Stimulated activated naive CD8-positive, alpha-beta T cell treated with anti-CD3 and anti-CD28 coated beads, Interleukin-15, Interleukin-2, amounts not matched to agents 100 ng/mL and 50 ng/mL, for 24 hours (primary cell): ENCODE measurements around the gene FRMPD1.
"Not testable (repeated sequence)": the region's sequence is repeated elsewhere in the genome, so short reads cannot be mapped to it uniquely, and the experiment has no call there.

Source experiments
- H3K27ac Mint-ChIP-seq: one replicate; pipeline ENCODE4 v1.8.0; 2021; ENCODE audit warnings: mild to moderate bottlenecking, mixed read lengths
- H3K27me3 Mint-ChIP-seq: one replicate; pipeline ENCODE4 v1.8.0; 2021; ENCODE audit warnings: mixed read lengths
- H3K36me3 Mint-ChIP-seq: one replicate; pipeline ENCODE4 v1.8.0; 2021; ENCODE audit warnings: low read depth, mixed read lengths
- H3K4me1 Mint-ChIP-seq: one replicate; pipeline ENCODE4 v1.8.0; 2021; ENCODE audit warnings: low read depth, mixed read lengths
- H3K4me3 Mint-ChIP-seq: one replicate; pipeline ENCODE4 v1.8.0; 2021; ENCODE audit warnings: mild to moderate bottlenecking, mixed read lengths
- H3K9me3 Mint-ChIP-seq: one replicate; pipeline ENCODE4 v1.8.0; 2021; ENCODE audit warnings: mixed read lengths

The FRMPD1 gene

GRCh38 chr9:37650873-37651768, at the start of gene FRMPD1:
Gene FRMPD1 (plus strand): TSS chr9:37650954. CDS start chr9:37692642, 41,688 bp downstream.
- H3K27me3 Mint-ChIP-seq: peaks cover 70% of the 10 kb centered on the region
- H3K27ac Mint-ChIP-seq: no peak within 1 kb of the TSS
- H3K4me3 Mint-ChIP-seq: peak within 1 kb of the TSS; percentile 76
- H3K9me3 Mint-ChIP-seq: no peaks in the 10 kb centered on the region
- H3K4me1 Mint-ChIP-seq: peaks cover 13% of the 10 kb centered on the region
- no peaks in the 10 kb centered on the region for H3K36me3 Mint-ChIP-seq

GRCh38 chr9:37602061-37602460, 48.7 kb upstream of the FRMPD1 start:
- not testable (repeated sequence) for H3K9me3 Mint-ChIP-seq, H3K4me1 Mint-ChIP-seq, H3K4me3 Mint-ChIP-seq, H3K36me3 Mint-ChIP-seq, H3K27ac Mint-ChIP-seq
- H3K27me3 Mint-ChIP-seq: peaks cover 29% of the 10 kb centered on the region

GRCh38 chr9:37602817-37603216, 47.9 kb upstream of the FRMPD1 start:
- no peaks in the 10 kb centered on the region for H3K4me1 Mint-ChIP-seq
- H3K27me3 Mint-ChIP-seq: peaks cover 31% of the 10 kb centered on the region
- no peak overlapping the region for H3K4me3 Mint-ChIP-seq
- no peaks in the 10 kb centered on the region for H3K36me3 Mint-ChIP-seq
- H3K27ac Mint-ChIP-seq: no peak overlapping the region
- H3K9me3 Mint-ChIP-seq: no peaks in the 10 kb centered on the region

- Mint-ChIP-seq H3K9me3 (no peaks in the 10 kb centered on the region), H3K4me1 (no peaks in the 10 kb centered on the region), H3K36me3 (no peaks in the 10 kb centered on the region), H3K4me3 (no peak overlapping the region), H3K27me3 (peaks cover 34% of the 10 kb centered on the region), H3K27ac (no peak overlapping the region)
Measured at GRCh38 chr9:37604296-37604695, 46.5 kb upstream of the FRMPD1 start.

- Mint-ChIP-seq H3K9me3 (no peaks in the 10 kb centered on the region), H3K36me3 (no peaks in the 10 kb centered on the region), H3K4me3 (no peak overlapping the region), H3K27me3 (peaks cover 29% of the 10 kb centered on the region), H3K4me1 (no peaks in the 10 kb centered on the region), H3K27ac (no peak overlapping the region)
Measured at GRCh38 chr9:37608250-37608649, 42.5 kb upstream of the FRMPD1 start.

- Mint-ChIP-seq H3K27me3 (peaks cover 24% of the 10 kb centered on the region), H3K27ac (no peak overlapping the region), H3K9me3 (no peaks in the 10 kb centered on the region), H3K4me1 (no peaks in the 10 kb centered on the region), H3K36me3 (no peaks in the 10 kb centered on the region), H3K4me3 (no peak overlapping the region)
Measured at GRCh38 chr9:37609735-37610397, 40.9 kb upstream of the FRMPD1 start.

GRCh38 chr9:37611014-37611413, 39.7 kb upstream of the FRMPD1 start:
- Mint-ChIP-seq H3K4me3 (no peak overlapping the region), H3K36me3 (no peaks in the 10 kb centered on the region), H3K27me3 (peaks cover 22% of the 10 kb centered on the region), H3K9me3 (no peaks in the 10 kb centered on the region), H3K4me1 (no peaks in the 10 kb centered on the region), H3K27ac (no peak overlapping the region)

- Mint-ChIP-seq H3K9me3 (no peaks in the 10 kb centered on the region), H3K27ac (no peak overlapping the region), H3K36me3 (no peaks in the 10 kb centered on the region)
Measured at GRCh38 chr9:37611961-37612360, 38.8 kb upstream of the FRMPD1 start.

GRCh38 chr9:37617161-37617560, 33.6 kb upstream of the FRMPD1 start:
- Mint-ChIP-seq H3K36me3 (no peaks in the 10 kb centered on the region), H3K9me3 (no peaks in the 10 kb centered on the region), H3K4me3 (no peak overlapping the region), H3K4me1 (no peaks in the 10 kb centered on the region), H3K27me3 (peaks cover 5% of the 10 kb centered on the region), H3K27ac (no peak overlapping the region)

More at GRCh38 chr9:37611961-37612360, 38.8 kb upstream of the FRMPD1 start:
- Mint-ChIP-seq H3K4me1 (no peaks in the 10 kb centered on the region), H3K27me3 (peaks cover 19% of the 10 kb centered on the region), H3K4me3 (no peak overlapping the region)

- Mint-ChIP-seq H3K27me3 (peaks cover 5% of the 10 kb centered on the region), H3K9me3 (no peaks in the 10 kb centered on the region), H3K27ac (no peak overlapping the region), H3K4me3 (no peak overlapping the region), H3K4me1 (no peaks in the 10 kb centered on the region), H3K36me3 (no peaks in the 10 kb centered on the region)
Measured at GRCh38 chr9:37617832-37618231, 32.9 kb upstream of the FRMPD1 start.

GRCh38 chr9:37618817-37619216, 31.9 kb upstream of the FRMPD1 start:
- Mint-ChIP-seq H3K9me3 (no peaks in the 10 kb centered on the region), H3K27ac (no peak overlapping the region), H3K4me1 (no peaks in the 10 kb centered on the region), H3K36me3 (no peaks in the 10 kb centered on the region), H3K27me3 (peaks cover 4% of the 10 kb centered on the region), H3K4me3 (no peak overlapping the region)

- no peaks in the 10 kb centered on the region for H3K4me1 Mint-ChIP-seq
- no peak overlapping the region for H3K4me3 Mint-ChIP-seq
- H3K27me3 Mint-ChIP-seq: no peaks in the 10 kb centered on the region
- no peaks in the 10 kb centered on the region for H3K9me3 Mint-ChIP-seq
- H3K36me3 Mint-ChIP-seq: no peaks in the 10 kb centered on the region
- no peak overlapping the region for H3K27ac Mint-ChIP-seq
Measured at GRCh38 chr9:37619806-37620205, 30.9 kb upstream of the FRMPD1 start.

- Mint-ChIP-seq H3K4me3 (no peak overlapping the region), H3K36me3 (no peaks in the 10 kb centered on the region), H3K27ac (no peak overlapping the region), H3K4me1 (no peaks in the 10 kb centered on the region), H3K27me3 (no peaks in the 10 kb centered on the region), H3K9me3 (no peaks in the 10 kb centered on the region)
Measured at GRCh38 chr9:37620396-37620795, 30.4 kb upstream of the FRMPD1 start.

GRCh38 chr9:37621273-37622121, 29.3 kb upstream of the FRMPD1 start:
- H3K27me3 Mint-ChIP-seq: no peaks in the 10 kb centered on the region
- no peak overlapping the region for H3K4me3 Mint-ChIP-seq
- no peaks in the 10 kb centered on the region for H3K36me3 Mint-ChIP-seq
- no peaks in the 10 kb centered on the region for H3K4me1 Mint-ChIP-seq
- no peak overlapping the region for H3K27ac Mint-ChIP-seq
- no peaks in the 10 kb centered on the region for H3K9me3 Mint-ChIP-seq

GRCh38 chr9:37622462-37622861, 28.3 kb upstream of the FRMPD1 start:
- Mint-ChIP-seq H3K9me3 (no peaks in the 10 kb centered on the region), H3K27me3 (no peaks in the 10 kb centered on the region), H3K36me3 (no peaks in the 10 kb centered on the region)

More at GRCh38 chr9:37622462-37622861, 28.3 kb upstream of the FRMPD1 start:
- Mint-ChIP-seq H3K27ac (no peak overlapping the region), H3K4me1 (no peaks in the 10 kb centered on the region), H3K4me3 (no peak overlapping the region)
